ENCODE data around the gene UPP2. TPM values are rescaled to one million over a fixed set of nuclear protein-coding genes. Genes with fewer than 3 reads are reported as not detected.

The UPP2 gene
- total RNA-seq, 1 donor from 2014 or later = not detected

- DNase-seq (ENCODE audit: low read depth, low spot score) = no peak
- no peak for TF ChIP-seq CTCF (conservative IDR thresholded peaks at IDR 0.05)
- no peaks in the 10 kb centered on the region for H3K9me3 Mint-ChIP-seq
- no peak overlapping the region for H3K27ac Mint-ChIP-seq (ENCODE audit: unreplicated experiment)
- no peaks in the 10 kb centered on the region for H3K36me3 Mint-ChIP-seq (ENCODE audit: low read depth)
- H3K27me3 Mint-ChIP-seq (ENCODE audit: low read depth) = no peaks in the 10 kb centered on the region
- H3K4me3 Mint-ChIP-seq = no peak overlapping the region
- H3K4me1 Mint-ChIP-seq = no peaks in the 10 kb centered on the region
Measured at GRCh38 chr2:158095912-158096311, 5.8 kb upstream of the UPP2 start.

GRCh38 chr2:158097481-158097880 is 4.2 kb upstream of the UPP2 start:
- no peak for TF ChIP-seq CTCF (conservative IDR thresholded peaks at IDR 0.05)
- DNase-seq (ENCODE audit: low read depth, low spot score) = no peak
- Mint-ChIP-seq H3K27ac (ENCODE audit: unreplicated experiment) (no peak overlapping the region), H3K4me3 (no peak overlapping the region), H3K9me3 (no peaks in the 10 kb centered on the region), H3K36me3 (ENCODE audit: low read depth) (no peaks in the 10 kb centered on the region), H3K27me3 (ENCODE audit: low read depth) (no peaks in the 10 kb centered on the region), H3K4me1 (no peaks in the 10 kb centered on the region)

GRCh38 chr2:158098178-158098577 is 3.5 kb upstream of the UPP2 start:
- TF ChIP-seq CTCF (conservative IDR thresholded peaks at IDR 0.05) = no peak
- H3K27ac Mint-ChIP-seq (ENCODE audit: unreplicated experiment) = no peak overlapping the region
- H3K9me3 Mint-ChIP-seq = no peaks in the 10 kb centered on the region
- H3K4me3 Mint-ChIP-seq = no peak overlapping the region
- H3K36me3 Mint-ChIP-seq (ENCODE audit: low read depth) = no peaks in the 10 kb centered on the region
- no peaks in the 10 kb centered on the region for H3K4me1 Mint-ChIP-seq
- no peaks in the 10 kb centered on the region for H3K27me3 Mint-ChIP-seq (ENCODE audit: low read depth)
- no peak for DNase-seq (ENCODE audit: low read depth, low spot score)

DNA sequence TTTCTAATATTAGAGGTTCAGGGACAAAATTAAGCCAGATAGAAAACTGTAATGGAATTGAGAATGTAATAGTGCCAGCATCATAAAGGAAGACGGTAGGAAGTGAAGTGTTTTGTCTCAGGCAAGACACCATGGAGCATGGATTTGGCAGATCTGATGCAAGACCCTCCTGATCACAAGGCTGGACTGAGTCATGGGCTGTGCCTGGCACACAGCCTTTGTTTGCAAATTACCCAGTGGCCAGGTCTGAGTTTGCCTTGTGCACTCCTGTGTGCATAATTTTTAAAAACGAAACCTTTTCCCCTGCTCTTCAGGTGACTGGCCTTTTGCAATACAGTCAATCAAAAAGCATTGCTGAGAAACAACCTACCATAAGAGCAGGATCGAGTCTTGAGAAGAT is 2.0 kb upstream of the UPP2 start:
- no peak overlapping the region for H3K4me3 Mint-ChIP-seq
- no peaks in the 10 kb centered on the region for H3K9me3 Mint-ChIP-seq
- H3K4me1 Mint-ChIP-seq = no peaks in the 10 kb centered on the region
- DNase-seq (ENCODE audit: low read depth, low spot score) = no peak
- H3K27me3 Mint-ChIP-seq (ENCODE audit: low read depth) = no peaks in the 10 kb centered on the region
- no peaks in the 10 kb centered on the region for H3K36me3 Mint-ChIP-seq (ENCODE audit: low read depth)
- no peak overlapping the region for H3K27ac Mint-ChIP-seq (ENCODE audit: unreplicated experiment)
- no peak for TF ChIP-seq CTCF (conservative IDR thresholded peaks at IDR 0.05)

- Mint-ChIP-seq H3K4me1 (no peaks in the 10 kb centered on the region), H3K4me3 (no peak overlapping the region), H3K36me3 (ENCODE audit: low read depth) (no peaks in the 10 kb centered on the region), H3K27ac (ENCODE audit: unreplicated experiment) (no peak overlapping the region), H3K27me3 (ENCODE audit: low read depth) (no peaks in the 10 kb centered on the region), H3K9me3 (no peaks in the 10 kb centered on the region)
- DNase-seq (ENCODE audit: low read depth, low spot score) = no peak
- TF ChIP-seq CTCF (conservative IDR thresholded peaks at IDR 0.05) = no peak
Measured at GRCh38 chr2:158100411-158100810, 1.3 kb upstream of the UPP2 start.

DNA sequence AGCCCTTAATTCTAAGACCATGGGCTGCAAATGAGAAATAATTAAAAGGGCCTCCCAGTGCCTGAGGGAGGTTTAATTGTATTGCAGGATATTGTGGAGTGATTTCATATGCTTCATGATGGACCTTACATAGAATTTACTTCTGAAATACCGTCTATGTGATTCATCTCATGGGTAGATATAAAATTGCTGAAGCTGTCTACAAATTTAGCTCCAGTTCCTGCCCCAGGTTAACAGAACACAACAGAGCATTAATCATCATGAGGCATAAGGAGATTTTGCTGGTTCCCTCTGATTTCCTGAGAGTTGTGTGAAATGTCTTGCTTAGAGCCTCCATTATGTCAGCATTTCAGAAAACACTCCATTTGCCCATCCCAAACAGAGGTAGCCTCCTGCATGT is 770 bp downstream of the UPP2 start:
- no peak for TF ChIP-seq CTCF (conservative IDR thresholded peaks at IDR 0.05)
- no peak for DNase-seq (ENCODE audit: low read depth, low spot score)
- no peaks in the 10 kb centered on the region for H3K27me3 Mint-ChIP-seq (ENCODE audit: low read depth)
- no peaks in the 10 kb centered on the region for H3K9me3 Mint-ChIP-seq
- H3K4me1 Mint-ChIP-seq = no peaks in the 10 kb centered on the region
- H3K4me3 Mint-ChIP-seq = no peak overlapping the region
- no peaks in the 10 kb centered on the region for H3K36me3 Mint-ChIP-seq (ENCODE audit: low read depth)
- no peak overlapping the region for H3K27ac Mint-ChIP-seq (ENCODE audit: unreplicated experiment)

All from neural crest cell (in vitro differentiated cells).